K562 (cell line): ENCODE data around the gene LZTS3.

ENCODE experiments used
- CTCF ChIP-seq, 3 experiments: IDR thresholded peaks in 2 of 3; conservative IDR thresholded peaks in 1 of 3; 2 replicates each; pipeline ENCODE4 v1.5.1; 2011 to 2012; ENCODE audit warnings: low read length in 3 of 3, mild to moderate bottlenecking in 3 of 3, control low read depth in 2 of 3, improper control_type of control experiment in 1 of 3, inconsistent platforms in 1 of 3, low read depth in 1 of 3, mixed read lengths in 1 of 3, moderate library complexity in 1 of 3; ENCODE audit not compliant: insufficient read depth in 2 of 3
- EGR1 ChIP-seq: fragments of 450-650 bp; conservative IDR thresholded peaks from 2 replicates; pipeline ENCODE4 v1.6.1; 2017; ENCODE audit warnings: mild to moderate bottlenecking
- MYBL2 ChIP-seq, 2 experiments: fragments of 450-650 bp in 1 of 2; sonication (generic) in 1 of 2; formaldehyde crosslinking in 1 of 2; IDR thresholded peaks; 2 replicates each; pipeline versions ENCODE4 v1.6.1 to v1.8.1; 2017 to 2022; ENCODE audit warnings: borderline replicate concordance in 1 of 2, inconsistent platforms in 1 of 2, low read depth in 1 of 2, mild to moderate bottlenecking in 1 of 2, missing genetic modification reagents in 1 of 2, moderate library complexity in 1 of 2
- POLR2A ChIP-seq: fragments of 450-650 bp; conservative IDR thresholded peaks from 2 replicates; pipeline ENCODE4 v1.6.1; 2016
- SIX5 ChIP-seq, 2 experiments: IDR thresholded peaks; 2 replicates each; pipeline ENCODE4 v1.6.1; 2011; ENCODE audit warnings: low read length in 2 of 2, borderline replicate concordance in 1 of 2, low read depth in 1 of 2, mild to moderate bottlenecking in 1 of 2, moderate library complexity in 1 of 2; ENCODE audit not compliant: insufficient read depth in 1 of 2
- TF ChIP-seq, protein P1 (sequence below): sonication (generic); formaldehyde crosslinking; IDR thresholded peaks from 2 replicates; pipeline ENCODE4 v1.8.0; 2022; ENCODE audit warnings: mild to moderate bottlenecking, missing genetic modification reagents

DNA sequence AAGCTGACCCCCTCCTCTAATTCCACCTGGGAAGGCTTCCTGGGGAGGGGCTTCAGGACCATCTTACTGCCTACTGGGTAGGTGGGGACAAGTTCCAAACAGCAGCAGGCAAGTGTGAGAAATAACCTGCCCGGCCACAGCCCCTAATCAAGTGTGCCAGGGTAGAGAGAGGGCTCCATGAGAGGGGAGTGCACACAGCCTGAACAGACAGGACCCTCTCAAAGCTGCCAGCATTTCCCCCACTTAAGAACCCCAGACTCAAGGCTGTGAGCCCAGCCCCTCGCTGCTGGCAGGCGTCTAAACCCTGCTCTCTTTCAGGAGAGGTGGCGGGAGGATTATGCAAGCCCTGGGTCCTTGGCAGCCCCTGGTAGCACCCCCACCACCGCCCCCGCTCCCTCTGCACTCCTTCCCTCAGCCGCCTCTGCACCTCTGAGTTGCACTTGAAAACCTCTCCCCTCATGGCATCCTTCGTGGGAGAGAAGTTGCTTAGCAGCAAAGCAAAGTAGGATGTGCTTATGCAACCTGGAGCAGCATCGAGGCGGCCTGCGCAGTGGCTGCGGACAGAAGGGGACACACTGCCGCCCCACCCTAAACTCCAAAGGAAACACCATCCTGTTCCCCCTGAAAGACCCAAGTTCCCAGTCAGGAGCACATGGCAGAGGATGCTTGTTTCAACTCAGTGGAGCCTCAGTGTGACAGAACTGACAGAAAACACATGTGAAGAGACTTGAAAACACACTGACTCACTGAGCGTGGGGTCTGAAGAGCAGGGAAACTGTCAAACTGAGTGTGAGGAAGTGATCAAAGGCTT, 20.7 kb upstream of the LZTS3 start:
- no peak for TF ChIP-seq SIX5 (IDR thresholded peaks at IDR 0.05; ENCODE audit: borderline replicate concordance in 1 of 2, insufficient read depth in 1 of 2, low read depth in 1 of 2, low read length in 2 of 2)
- TF ChIP-seq, protein P1, sequence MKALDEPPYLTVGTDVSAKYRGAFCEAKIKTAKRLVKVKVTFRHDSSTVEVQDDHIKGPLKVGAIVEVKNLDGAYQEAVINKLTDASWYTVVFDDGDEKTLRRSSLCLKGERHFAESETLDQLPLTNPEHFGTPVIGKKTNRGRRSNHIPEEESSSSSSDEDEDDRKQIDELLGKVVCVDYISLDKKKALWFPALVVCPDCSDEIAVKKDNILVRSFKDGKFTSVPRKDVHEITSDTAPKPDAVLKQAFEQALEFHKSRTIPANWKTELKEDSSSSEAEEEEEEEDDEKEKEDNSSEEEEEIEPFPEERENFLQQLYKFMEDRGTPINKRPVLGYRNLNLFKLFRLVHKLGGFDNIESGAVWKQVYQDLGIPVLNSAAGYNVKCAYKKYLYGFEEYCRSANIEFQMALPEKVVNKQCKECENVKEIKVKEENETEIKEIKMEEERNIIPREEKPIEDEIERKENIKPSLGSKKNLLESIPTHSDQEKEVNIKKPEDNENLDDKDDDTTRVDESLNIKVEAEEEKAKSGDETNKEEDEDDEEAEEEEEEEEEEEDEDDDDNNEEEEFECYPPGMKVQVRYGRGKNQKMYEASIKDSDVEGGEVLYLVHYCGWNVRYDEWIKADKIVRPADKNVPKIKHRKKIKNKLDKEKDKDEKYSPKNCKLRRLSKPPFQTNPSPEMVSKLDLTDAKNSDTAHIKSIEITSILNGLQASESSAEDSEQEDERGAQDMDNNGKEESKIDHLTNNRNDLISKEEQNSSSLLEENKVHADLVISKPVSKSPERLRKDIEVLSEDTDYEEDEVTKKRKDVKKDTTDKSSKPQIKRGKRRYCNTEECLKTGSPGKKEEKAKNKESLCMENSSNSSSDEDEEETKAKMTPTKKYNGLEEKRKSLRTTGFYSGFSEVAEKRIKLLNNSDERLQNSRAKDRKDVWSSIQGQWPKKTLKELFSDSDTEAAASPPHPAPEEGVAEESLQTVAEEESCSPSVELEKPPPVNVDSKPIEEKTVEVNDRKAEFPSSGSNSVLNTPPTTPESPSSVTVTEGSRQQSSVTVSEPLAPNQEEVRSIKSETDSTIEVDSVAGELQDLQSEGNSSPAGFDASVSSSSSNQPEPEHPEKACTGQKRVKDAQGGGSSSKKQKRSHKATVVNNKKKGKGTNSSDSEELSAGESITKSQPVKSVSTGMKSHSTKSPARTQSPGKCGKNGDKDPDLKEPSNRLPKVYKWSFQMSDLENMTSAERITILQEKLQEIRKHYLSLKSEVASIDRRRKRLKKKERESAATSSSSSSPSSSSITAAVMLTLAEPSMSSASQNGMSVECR (CRISPR knock-in tag) = no peak
- TF ChIP-seq MYBL2 (IDR thresholded peaks at IDR 0.05; ENCODE audit: low read depth) = no peak
- TF ChIP-seq MYBL2 (CRISPR knock-in tag; IDR thresholded peaks at IDR 0.05; ENCODE audit: borderline replicate concordance) = no peak
- TF ChIP-seq POLR2A = no peak
- TF ChIP-seq EGR1 = no peak
- no peak for TF ChIP-seq CTCF (IDR thresholded peaks at IDR 0.05 in 2 of 3, conservative IDR thresholded peaks at IDR 0.05 in 1 of 3; ENCODE audit: insufficient read depth in 2 of 3, low read depth in 1 of 3, low read length in 3 of 3)
